SHP77 (cell line): Measurements from ENCODE around the gene SCP2.
A peak's percentile ranks its signal among the peaks of the same experiment; 100 is the strongest.

Experiments used
- DNase-seq, 2 experiments: peaks; one replicate each; lab custom pipeline; 2025; lab: John Stamatoyannopoulos, UW

Gene SCP2

DNA sequence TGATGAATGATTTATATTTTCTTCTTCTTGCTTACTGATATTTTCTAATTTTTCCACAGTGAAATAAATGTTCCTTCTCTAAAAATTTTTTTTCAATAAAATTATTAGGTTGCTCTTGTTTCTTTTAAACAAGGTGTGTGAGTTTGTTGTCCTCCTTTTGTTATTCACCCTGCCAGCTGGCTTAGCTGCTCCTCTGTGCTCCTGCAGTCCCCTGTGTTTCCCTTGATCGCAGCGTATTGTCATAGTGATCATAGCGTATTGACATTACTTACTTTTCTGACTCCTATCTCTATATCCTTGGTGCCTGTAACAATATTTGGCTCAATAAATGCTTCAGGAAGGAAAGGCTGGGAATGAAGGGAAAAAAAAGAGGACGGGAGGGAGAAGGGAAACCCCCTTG is 110.1 kb downstream of the SCP2 start:
- DNase-seq = no peak

DNA sequence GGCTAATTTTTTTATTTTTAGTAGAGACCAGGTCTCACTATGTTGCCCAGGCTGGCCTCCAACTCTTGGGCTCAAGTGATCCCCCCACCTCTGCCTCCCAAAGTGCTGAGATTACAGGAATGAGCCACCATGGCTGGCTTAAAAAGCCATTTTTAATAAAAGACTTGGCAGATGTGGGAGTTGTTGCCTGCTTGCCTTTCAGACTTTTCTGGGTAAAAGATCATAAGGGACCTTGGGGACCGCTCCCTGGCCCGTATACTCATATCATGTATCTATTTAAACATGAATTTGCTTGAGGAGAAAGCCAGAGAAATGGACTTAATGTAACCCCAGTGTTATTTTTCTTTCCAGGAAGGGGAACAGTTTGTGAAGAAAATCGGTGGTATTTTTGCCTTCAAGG is 111.5 kb downstream of the SCP2 start:
- DNase-seq = no peak

DNA sequence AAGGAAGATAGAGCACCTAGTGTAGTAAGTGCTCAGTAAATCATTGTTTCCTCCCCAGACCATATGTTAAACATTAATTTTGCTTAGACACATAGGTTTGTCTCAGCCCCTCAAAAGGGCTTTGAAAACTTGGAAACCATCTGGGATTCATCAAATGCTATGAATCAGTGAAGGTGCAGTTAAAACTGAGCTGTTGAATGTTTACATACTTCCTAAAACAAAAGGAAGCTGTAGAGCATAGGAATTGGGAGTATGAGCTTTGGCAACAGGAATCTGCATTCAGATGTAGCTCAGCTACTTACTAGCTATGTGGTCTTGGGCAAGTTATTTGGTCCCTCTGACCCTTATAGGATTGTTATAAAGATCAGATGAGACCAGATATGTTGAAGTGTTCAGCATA is 116.2 kb downstream of the SCP2 start:
- no peak for DNase-seq

DNA sequence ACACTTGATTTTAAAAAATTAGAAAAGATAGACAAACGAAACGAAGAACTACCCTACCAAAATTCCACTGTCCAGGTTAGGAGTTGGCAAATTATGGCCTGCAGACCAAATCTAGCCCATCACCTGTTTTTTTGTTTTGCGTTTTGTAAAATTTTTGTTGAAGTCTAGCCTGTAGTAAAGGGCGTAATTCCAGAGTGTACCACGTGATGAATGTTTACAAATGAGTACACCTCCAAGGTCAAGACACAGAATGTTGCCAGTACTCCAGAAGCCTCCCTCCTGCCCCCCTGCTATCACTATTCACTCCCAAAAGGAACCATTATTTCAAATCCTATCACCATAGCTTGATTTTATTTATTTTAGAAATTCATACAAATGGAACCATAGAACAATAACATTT is 117.8 kb downstream of the SCP2 start:
- no peak for DNase-seq

DNA sequence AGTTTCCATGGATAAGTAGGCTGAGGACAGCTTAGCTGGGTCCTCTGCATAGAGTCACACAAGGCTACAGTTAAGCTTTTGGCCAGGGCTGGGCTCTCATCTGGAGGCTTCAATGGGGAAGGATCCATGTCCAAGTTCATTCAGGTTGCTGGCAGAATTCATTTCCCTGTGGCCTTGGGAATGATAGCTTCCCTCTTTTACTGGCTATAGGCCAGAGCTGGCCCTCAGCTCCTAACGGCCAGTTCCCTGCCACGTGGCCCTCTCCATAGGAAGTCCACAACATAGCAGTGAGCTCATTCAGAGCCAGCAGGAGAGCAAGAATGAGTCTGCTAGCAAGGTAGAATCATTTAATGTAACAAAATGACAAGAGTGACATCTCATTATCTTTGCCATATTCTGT is 119.9 kb downstream of the SCP2 start:
- DNase-seq = peak in 1 of 2 experiments; percentile 40

DNA sequence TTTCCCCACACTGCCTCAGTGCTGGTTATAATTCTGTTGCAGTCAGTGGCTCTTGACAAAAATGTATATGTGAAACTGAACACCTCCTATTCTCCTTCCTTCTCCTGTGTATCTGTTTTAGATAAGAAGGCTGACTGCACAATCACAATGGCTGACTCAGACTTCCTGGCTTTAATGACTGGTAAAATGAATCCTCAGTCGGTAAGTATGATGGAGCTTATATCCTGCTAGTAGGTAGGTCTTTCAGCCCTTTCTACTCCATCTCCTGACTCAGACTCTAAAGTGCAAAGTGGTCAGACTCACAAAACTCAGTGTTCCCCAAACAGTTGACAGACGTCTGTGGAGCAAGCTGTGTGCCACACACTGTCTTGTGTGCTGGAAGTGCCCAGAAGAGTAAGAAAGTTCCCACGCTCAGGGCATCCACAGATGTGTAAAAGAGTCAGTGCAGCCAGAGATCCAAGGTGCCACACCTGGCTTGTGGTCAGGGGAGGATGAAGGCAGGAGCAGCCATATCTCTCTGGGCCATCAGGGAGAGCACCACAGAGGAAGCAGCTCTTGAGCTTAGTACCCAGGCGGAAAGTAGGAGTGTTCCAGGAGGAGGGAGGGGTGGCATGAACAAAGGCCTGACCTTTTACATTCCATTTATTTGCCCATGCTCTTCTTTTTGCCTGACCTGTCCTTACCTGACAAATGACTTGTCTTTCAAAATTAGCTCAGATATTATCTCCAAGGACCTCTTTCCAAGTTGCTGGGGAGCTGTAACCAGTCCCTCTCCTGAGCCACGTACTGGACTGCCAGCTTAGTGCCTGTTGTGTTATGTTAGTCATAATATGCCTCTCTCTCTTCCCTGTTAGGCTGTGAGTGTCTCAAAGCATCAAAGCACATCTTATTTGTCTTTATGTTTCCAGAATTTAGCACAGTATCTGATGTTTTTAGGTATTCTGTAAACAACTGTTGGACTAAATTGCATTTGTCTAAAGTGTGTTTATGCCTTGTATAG is 121.0 kb downstream of the SCP2 start:
- no peak for DNase-seq

DNA sequence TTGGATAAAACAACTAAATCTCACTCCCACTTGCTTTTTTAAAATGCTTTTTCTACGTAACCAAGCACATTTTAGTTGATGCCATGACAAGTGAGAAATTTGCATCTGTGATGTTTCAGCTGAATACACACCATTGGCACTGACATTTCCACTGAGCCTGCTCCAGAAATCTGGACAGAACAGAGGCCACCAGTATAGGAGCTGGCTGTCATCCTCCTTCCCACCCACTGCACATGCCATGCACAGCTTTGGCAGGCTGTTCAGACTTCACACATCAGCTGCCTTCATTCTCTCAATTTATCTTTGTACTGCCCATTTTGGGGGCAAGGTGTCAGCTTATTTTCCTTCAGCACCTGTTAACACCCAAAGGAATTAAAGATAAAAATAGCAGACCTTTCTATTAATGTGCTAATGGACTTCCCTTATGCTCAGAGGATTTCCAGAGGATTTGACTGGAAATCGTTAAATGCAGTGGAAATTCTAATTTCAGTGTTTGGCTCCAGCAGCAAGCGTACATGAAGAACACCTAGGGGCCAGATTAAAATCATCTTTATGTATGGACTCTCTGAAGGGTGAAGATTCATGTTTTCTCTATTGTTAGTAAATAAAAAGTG is 122.0 kb downstream of the SCP2 start:
- DNase-seq = no peak

DNA sequence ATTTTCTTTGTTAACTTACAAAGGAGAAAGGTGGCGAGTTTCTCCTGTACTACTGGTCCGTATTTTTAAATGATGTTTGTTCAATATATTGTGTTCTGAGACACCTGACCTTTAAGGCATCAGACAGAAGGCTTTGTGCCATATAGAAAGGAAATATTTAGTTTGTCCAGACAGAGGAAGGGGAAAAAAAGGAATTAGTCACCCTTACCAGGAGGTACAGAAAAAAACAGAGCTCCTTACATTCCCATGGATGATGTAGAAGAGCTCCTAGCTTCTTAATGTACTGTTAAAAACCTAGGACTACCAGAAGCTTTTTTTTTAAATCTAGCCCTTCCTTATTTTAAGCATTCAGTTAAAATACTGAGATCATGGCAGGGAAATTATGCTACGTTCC is 122.5 kb downstream of the SCP2 start:
- DNase-seq = no peak

DNA sequence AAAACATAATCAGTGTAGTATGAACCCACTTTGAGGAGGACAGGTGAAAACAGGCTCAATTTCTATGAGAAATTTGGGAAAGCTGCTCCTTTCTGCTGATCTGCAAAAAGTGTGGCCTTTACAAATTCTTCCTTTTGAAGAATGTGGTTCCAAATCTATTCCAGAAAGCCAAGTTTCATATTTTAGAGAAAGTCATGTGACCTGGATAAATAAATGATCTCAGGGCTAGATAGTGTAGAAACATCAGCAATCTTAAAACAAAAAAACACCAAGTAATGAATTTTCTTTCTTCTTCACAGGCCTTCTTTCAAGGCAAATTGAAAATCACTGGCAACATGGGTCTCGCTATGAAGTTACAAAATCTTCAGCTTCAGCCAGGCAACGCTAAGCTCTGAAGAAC is 123.2 kb downstream of the SCP2 start:
- DNase-seq = no peak

DNA sequence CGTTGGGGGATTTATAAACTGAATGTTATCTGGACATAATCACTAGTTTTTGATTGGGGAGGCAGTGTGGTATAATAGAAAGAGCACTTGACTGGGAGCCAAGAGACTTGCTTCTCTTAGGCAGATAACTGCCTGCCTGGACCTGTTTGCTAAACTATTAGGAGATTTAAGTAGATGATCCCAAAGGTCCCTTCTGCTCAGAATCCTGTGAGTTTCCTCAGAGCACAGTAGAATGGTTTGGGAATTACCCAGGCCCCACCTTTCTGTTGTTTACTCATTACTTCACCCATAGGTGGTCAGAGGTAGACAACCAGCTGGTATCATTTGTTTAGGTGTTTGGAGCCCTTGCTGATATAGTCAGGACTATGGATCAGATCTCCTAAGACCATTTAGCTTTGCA is 124.6 kb downstream of the SCP2 start:
- no peak for DNase-seq

DNA sequence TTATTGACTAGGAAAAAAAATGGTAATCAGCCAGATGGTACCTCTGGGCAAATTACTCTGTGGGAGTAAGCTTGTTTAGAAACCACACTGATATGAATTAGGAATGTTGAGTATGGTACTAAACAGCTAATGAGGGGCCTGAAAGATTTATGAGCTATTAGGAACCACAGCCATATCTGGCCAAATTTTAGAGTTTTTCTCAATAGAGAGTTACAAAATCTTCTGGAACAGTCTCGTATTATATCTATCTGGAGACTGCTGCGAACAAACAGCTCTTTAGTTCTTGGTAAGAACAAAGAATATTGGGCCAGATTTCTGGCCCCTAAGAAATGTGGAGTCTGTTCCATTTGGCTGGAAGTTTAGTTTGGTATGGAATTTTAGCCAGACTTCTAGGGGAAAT is 130.1 kb downstream of the SCP2 start:
- DNase-seq = no peak

DNA sequence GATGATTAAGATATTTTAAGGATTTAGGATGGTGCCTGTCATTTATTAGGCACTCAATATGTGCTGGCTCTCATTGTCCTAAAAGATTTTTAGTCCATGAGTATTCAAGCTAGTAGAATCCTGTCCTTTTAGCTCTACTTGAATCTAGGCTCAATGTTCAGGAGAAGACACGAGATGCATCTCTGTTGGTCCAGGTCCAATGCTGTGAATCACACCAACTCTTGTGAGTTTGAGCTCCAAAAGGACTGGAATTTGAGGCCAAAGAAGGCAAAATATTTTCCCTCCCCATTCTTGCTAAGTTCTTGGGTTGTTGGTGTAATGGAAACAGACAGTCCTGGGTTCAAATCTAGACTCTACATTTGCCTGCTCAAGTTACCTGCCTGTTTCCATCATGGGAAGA is 133.5 kb downstream of the SCP2 start:
- DNase-seq = no peak

DNA sequence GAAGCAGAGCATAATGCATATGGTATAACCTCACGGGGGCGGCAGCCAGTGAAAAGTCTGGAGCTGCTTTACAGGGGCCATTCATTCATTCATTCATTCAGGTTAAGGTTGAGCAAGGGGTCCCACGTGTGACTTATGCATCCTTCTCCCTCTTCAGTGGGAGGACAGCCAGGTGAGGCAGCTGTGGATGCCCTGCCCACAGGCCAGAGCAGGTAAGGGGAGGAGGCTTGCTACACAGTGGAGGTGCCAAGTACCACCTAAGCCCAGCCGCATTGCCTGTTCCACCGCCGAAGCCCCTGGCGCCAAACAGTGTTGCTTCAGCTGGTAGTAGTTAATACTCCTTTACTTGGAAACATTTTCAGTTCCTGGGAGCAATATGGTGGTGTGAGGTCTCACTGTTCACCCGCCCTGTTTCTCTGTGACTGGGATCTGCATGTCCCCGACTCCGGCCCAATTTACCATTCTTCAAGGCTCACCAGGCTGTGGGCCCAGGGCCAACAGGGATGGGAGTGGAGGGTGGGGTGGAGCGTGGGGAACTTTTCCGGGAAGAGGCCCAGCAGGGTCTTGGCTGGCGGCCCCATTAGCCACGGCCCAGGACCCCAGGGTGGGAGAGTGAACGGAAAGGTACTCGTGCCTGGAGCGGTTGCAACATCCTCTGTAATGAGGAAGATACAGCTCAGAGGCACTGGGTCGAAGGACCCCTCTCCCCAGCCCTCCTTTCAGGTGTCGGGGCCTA is 134.2 kb downstream of the SCP2 start:
- DNase-seq = no peak

DNA sequence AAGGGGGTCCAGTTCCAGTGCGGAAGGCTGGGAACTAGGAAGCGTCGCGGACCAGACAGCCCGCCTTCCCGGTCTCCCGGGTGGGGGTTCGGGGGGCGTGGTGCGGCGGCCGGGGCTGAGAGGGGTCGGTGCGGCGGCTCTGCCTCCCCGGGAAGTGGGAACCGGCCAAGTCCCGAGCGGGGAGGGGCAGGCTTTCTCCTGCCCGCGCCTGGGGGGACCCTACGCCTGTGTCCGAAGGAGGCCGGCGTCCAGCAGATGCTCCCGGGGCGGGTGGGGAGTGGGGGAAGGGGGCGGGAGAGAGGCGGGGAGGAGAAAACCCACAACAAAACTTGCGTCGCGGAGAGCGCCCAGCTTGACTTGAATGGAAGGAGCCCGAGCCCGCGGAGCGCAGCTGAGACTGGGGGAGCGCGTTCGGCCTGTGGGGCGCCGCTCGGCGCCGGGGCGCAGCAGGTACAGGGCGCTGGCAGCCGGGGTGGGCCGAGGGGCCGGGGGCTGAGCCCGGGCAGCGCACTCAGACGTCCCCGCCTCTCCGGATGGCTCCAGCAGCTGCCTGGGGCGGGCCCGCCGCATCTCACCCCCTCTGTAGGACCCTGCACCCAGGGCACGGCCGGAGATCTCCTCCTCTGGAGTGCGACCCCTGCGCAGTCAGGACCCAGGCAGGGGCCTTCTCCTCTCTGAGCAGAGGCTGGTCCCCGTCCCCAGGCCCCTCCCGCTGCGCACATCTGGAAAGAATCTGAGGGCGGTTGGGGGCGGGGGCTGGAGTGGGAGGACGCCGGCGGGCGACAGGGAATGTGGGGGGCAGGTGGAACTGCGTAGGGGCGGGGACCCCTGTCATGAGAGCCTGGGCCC is 135.0 kb downstream of the SCP2 start, which contains the start of gene PODN:
PODN (plus strand) TSS at position 355 of the 849 bp plus-strand sequence. CDS start 7,643 bp downstream, outside the sequence.
- DNase-seq = no peak

DNA sequence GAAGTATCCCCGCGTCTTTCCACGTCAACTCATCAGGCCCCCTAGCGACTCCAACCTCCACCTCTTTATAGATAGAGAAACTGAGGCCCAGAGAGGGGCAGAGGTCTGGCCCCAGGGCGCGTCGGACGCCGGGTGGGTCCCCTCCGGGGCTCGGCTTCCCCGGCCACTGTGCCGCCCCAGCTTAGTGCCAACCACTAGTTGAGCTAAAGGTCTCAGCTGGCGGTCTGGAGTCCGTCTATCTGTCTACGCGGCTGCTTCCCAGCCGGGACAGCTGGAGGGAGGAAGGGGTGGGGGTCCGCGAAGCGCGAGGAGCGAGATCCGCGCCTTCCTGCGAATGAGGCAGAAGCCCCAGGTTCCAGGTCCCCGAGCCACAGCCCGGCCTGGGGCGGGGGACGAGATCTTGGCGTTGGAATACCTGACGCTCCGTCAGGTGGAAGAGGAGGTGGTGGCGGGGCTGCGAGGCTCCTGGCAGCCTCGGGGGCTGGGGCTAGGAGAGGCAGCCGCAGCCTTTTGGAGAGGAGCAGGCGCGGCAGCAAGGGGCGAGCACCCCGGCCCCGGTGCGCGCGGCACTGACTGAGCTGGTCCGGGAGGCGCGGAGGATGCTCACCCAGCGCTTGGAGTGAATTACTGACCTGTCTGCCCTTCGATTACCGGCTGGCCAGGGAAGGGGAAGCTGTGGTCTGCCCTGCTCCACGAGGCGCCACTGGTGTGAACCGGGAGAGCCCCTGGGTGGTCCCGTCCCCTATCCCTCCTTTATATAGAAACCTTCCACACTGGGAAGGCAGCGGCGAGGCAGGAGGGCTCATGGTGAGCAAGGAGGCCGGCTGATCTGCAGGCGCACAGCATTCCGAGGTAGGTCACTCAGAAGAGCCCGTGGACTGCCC is 135.9 kb downstream of the SCP2 start:
- no peak for DNase-seq

DNA sequence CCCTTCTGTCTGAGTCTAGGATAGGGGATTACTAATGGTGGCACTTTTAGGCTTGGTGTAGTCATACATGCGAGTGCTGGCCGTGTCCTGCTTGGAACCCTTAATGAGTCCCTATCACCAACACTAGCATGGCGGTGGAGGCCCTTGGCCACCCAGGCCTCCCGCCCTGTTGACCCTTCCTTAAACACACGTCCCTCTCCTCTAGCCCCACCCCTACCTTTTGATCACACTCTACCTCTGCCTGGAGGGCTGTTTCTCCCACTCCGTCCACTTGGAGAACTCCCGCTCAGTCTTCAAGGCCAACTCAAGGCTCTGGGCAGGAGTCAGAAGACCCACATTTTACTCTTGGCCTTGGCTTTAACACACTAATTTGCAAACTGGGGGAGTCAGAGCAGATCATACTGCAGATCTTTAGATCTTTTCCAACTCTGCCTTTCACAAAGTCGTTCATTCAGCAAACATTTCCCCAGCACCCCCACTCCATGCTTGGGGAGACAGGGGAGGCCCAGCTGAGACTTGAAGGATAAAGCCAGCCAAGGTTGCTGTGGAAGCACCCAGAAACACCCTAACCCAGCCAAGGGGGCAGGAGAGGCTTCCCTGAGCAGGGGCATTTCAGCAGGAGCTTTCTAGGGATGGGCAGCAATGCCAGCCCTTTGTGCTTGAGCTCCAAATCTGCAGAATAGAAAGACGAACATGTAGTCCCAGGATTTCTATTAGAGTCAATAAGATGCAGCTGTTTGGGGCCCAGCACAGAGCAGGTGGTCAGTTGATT is 136.9 kb downstream of the SCP2 start:
- DNase-seq = no peak

DNA sequence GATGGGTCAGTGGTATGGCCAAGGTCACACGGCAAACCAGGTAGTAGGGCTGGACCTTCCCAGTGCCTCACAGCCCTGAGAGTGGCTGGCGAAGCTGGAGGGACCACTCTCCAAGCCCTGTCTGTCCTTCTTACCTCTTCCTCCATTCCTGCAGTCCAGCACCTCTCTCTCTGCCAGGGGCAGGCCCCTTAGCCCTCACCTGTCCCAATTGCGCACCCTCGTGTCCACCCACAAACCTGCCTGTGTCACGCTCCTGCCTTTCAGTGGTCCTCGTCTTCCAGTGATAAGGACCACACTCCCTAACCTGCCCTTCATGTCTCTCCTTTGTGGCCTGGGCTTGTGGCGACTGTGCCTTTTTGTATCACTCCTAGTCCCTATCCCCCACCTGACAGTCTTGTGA is 138.3 kb downstream of the SCP2 start:
- no peak for DNase-seq

DNA sequence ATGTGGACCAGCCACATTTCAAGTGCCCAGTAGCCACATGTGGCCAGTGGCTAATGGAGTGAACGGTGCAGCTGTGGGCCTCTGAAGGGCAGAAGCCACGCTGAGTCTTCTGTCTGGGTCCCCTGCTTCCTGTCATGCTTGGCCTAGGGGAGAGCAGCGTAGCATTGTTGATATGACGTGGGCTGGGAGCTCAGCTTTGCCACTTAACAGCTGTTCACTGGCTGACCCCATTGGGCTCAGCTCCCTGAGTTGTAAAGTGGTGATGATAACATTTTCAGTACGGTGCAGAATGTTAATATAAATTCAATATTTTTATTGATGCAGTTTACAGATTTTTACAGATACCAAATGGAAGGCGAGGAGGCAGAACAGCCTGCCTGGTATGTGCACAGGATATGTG is 139.4 kb downstream of the SCP2 start:
- no peak for DNase-seq

DNA sequence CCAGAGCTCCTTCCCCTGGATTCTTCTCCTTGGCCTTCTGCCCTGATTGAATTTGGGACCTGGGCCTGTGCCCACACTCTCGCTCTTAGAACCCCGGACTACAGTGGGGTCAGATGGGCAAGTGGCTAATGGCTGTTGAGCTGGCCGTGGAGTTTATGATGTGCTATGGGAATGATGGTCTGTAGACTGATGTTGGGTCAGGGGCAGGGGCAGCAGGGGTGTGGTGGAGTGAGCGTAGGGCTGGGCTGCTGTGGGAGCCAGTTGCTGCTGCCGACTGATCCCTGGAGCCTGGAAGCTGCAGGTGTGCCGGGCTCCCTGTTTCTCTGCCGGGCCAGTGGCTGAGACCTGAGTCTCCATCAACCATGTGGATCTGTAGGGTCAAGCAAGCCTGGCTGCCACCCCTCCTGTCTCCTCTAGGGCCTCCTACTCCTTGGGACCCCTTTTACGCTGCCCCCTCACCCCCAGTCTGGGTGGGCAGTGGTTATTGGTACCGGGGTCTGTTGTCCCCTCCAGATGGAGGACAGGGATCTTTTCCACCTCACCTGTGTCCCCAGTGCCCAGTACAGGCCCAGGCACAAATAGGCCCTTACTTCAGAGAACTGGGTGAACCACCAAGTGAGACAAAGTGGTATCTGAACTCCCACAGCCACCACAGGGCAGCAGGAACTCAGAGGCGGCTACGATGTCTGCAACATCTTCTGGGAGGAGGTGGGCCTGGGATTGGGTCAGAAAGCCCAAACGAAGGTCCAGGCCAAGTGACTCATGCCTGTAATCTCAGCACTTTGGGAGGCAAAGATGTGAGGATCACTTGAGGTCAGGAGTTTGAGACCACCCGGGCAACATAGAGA is 140.0 kb downstream of the SCP2 start:
- DNase-seq = no peak
